ENCODE results near the gene LARGE1.

DNA sequence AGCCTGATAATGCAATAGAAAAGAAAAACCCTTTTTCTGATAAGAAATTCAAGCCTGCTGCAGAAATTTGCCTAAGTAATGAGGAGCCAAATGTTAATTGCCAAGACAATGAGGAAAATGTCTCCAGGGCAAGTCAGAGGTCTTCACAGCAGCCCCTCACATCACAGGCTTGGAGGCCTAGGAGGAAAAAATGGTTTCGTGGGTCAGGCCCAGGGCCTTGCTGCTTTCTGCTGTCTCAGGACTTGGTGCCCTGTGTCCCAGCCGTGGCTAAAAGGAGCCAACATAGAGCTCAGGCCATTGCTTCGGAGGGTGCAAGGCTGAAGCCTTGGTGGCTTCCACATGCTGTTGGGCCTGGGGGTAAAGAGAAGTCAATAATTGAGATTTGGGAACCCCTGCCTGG lies 131.3 kb downstream of the LARGE1 start:
- TF ChIP-seq, protein P1, sequence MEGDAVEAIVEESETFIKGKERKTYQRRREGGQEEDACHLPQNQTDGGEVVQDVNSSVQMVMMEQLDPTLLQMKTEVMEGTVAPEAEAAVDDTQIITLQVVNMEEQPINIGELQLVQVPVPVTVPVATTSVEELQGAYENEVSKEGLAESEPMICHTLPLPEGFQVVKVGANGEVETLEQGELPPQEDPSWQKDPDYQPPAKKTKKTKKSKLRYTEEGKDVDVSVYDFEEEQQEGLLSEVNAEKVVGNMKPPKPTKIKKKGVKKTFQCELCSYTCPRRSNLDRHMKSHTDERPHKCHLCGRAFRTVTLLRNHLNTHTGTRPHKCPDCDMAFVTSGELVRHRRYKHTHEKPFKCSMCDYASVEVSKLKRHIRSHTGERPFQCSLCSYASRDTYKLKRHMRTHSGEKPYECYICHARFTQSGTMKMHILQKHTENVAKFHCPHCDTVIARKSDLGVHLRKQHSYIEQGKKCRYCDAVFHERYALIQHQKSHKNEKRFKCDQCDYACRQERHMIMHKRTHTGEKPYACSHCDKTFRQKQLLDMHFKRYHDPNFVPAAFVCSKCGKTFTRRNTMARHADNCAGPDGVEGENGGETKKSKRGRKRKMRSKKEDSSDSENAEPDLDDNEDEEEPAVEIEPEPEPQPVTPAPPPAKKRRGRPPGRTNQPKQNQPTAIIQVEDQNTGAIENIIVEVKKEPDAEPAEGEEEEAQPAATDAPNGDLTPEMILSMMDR (conservative IDR thresholded peaks at IDR 0.05 in 1 of 2, IDR thresholded peaks at IDR 0.05 in 1 of 2; ENCODE audit: low read depth in 1 of 2, low read length in 2 of 2), result no peak
- no peak for TF ChIP-seq EZH2 (IDR thresholded peaks at IDR 0.05; ENCODE audit: low read length, missing control alignments)

All from fibroblast of lung (primary cell).